HG03095 (cell line): ENCODE results near the gene SHLD2.
"Not testable (repeated sequence)": the region's sequence is repeated elsewhere in the genome, so short reads cannot be mapped to it uniquely, and the experiment has no call there.

Source experiments
- ATAC-seq: cut with Tn5 transposase; IDR thresholded peaks from one replicate; pipeline ENCODE4 v1.9.1; 2021; ENCODE audit warnings: moderate library complexity; ENCODE audit not compliant: unreplicated experiment

SHLD2 gene

DNA sequence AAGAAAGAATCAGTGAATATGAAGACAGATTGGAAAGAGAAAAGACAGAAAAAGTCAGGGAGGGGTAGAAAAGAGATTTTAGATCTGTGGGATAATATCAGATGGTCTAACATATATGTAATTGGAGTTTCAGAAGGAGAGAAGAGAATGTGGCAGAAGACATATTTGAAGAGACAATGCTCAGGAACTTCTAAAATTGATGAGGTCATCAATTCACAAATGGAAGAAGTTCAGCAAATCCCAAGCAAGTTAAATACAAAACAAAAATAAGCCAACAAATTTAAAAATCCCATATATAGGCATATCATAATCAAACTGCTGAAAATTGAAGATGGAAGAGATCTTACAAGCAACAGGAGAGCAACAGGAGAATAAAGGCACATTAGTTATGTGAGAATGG is 42.5 kb downstream of the SHLD2 start:
- not testable (repeated sequence) for ATAC-seq

DNA sequence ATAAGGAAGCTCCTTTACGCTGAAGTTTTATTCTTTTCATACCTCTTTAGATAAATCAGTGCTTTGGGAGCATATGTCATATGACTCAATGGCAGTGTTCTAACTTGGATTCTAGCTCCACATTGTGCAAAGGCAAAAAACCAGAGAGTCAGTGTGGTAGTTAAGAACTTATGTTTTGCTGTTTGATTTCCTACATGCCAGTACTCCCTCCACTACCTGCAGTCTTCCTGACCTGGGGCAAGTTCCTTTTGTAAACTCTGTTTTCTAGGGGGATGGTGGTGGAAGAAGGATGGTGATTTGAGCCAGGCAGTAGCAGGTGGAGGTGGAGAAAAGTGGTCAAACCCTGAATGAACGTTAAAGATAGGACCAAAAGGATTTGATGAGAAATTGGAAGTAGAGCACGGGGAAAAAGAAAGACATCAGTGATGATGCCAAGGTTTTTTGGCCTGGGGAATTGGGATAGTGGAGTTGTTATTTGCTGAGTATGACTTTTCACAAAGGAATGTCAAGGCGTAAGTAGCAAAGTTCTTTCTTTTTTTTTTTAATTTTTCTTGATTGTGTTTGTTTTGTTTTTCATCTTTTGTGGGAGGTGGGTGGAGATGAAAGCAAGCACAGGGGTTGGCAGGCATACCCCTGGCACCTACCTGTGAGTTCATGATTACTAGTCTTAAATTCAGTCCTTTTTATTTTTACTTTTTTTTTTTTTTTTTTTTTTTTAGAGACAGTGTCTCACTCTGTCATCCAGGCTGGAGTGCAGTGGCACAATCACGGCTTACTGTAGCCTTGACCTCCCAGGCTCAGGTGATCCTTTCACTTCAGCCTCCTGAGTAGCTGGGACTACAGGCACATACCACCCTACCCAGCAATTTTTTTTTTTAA is 47.5 kb downstream of the SHLD2 start:
- not testable (repeated sequence) for ATAC-seq

DNA sequence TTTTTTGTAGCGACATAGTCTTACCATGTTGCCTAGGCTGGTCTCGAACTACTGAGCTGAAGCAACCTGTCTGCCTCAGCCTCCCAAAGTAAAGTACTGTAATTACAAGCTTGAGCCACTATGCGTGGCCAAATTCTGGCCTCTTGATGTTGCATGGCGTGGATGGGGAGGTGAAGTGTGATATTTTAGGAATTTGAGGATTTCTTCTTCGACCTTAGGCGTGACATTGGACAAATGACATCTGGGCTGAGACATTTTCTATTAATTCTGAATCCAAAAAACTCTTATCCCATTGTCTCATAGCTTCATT is 48.1 kb downstream of the SHLD2 start:
- ATAC-seq: not testable (repeated sequence)

DNA sequence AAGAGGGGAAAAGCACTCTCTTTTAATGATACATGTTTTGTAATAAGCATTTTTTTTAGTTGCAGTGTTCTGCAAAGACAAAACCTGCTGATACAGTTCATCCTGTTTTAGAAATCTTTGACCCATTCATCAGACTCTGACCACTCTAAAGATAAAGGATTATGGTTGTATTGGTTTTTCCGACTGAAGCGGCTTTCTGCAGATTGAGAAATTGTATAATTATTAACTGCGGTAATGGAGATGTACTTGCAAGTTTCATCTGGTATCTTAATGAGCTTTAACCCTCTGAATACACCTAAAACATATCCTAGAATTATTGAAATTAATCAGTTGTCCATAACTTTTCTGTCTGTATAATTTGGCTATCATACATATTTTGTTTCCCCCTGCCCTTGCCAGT is 50.6 kb downstream of the SHLD2 start:
- not testable (repeated sequence) for ATAC-seq

DNA sequence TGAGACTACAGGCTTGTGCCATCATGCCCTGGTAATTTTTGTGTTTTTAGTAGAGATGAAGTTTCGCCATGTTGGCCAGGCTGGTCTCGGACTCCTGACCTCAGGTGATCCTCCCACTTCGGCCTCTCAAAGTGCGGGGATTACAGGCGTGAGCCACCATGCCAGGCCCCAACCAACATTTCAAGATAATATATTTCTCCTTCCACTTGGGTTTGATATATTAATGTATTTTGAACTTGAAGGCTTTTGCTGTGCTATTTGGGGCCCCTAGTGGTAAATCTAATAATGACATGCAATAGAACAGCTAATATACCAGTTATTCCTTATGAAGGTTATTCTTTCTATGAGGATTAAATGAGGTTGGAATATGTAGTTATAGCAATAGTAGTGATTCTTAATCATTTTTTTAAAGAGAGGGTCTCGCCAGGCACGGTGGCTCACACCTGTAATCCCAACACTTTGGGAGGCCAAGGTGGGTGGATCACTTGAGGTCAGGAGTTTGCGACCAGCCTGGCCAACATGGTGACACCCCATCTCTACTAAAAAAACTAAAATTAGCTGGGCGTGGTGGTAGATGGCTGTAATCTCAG is 54.1 kb downstream of the SHLD2 start:
- not testable (repeated sequence) for ATAC-seq

DNA sequence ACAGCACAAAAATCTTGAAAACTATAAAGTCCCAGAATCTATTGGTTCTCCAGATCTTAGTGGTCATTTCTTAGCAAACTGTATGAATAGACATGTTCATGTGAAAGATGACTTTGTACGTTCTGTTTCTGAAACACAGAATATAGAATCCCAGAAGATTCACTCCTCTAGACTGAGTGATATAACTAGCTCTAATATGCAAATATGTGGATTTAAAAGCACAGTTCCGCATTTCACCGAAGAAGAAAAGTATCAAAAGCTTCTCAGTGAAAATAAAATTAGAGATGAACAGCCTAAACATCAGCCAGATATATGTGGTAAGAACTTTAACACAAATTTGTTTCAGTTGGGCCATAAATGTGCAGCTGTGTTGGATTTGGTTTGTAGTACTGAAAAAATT is 56.5 kb downstream of the SHLD2 start:
- ATAC-seq: peak; percentile 61

DNA sequence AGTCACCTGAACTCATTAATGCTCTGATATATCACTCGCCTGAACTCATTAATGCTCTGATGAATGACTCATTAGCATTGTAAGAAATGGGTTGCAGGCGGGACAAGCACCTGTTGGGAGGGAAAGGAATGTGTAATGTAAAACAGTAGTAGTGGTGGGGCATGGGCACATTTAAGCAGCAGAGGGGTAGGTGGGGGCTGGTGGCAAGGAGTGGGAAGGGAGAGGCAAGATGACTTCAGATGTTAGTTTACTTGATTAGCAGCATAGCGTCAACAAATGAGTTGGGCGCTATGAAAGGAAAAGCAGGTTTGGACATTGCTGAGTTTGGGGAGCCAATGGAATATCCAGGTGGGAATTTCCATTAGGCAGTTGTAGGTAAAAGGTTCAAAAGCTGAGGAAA is 61.8 kb downstream of the SHLD2 start:
- not testable (repeated sequence) for ATAC-seq

DNA sequence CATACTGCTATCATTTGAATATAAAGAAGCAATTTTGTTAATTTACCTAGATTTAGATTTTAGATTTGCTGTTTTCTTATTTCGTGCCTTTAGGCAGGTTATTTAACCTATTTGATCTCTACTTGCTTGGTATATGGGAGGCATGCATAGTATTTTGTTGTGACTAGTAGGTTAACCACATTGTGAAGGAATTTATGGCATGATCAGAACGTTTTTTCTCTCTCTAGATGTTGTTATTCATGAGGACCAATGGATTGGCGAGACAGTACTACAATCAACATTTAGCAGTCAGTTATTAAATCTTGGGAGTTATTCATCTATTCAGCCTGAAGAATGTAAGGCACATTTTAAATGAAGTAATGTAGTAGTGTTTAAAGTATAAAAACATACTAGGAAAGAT is 62.8 kb downstream of the SHLD2 start:
- ATAC-seq: not testable (repeated sequence)

DNA sequence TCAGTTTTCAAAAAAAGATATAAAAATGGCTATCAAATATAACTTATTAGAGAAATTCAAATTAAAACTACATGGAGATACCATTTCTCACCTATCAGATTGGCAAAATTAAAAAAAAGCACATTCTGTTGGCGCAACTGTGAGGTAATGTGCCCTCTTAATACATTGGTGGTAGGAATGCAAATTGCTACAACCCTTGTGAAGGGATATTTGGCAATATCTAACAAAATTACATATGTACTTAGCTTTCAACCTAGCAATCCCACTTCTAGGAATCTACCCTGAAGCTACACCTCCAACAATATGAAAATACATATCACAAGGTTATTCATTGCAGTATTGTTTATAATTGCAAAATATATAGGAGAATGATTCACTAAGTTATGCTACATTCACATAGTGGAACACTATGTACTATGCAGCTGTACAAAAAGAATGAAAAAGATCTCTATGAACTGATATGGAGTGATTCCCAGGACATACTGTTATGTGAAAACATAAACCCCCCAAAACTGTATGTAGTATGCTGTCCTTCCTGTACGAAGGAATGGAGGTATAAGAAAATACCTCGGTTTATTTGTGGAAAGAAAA is 67.8 kb downstream of the SHLD2 start:
- ATAC-seq: not testable (repeated sequence)

DNA sequence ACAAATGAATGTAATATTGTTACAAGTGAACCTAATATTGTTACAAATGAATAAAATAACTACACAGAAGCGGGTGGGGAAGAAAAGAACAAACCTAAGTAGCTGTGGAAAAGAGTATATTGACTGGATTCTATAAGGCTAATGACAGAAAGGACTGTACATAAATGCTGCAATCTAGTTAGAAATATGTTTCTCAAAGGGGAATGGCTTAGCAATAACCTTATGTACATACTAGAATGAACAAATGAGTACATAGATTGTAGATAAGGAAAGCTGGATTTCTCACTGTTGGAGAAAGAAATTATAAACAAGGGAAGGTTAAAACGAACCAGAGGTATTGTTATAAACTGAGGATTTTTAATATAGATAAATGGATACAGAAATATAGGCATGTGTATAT is 68.4 kb downstream of the SHLD2 start:
- ATAC-seq: not testable (repeated sequence)

DNA sequence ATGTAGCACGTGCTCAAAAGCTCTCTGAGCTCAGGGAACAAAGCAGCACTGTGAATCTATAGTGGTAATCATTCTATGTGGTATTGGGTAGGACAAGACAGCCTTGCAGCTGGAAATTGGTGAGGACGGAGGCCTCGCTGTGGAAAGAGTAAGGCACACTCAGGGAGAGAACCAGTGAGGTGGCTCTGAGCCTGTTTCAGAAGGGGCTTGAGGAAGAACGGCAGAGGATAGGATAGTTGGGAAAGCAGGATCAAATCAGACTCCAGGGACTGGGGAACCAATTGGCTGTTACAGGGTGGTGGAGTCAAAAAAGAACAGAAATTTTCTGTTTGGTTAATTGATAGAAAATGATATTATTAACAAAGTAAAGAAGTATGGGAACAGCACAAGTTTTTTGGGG is 74.9 kb downstream of the SHLD2 start:
- ATAC-seq: not testable (repeated sequence)

DNA sequence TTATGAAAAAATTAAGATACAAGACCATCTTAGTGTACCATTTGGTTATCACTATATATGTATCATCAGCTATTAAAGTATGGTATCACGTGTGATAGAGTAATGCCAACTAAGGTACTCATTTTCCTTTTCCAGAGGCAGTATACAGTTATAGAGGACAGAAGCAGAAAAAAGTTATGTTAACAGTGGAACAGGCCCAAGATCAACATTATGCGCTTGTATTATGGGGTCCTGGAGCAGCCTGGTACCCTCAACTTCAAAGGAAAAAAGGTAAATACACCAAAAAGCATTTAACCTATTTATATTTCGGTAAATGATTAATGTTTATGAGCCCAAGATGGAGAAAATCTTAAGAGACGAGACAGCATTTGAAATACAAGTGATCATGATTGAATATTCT is 75.7 kb downstream of the SHLD2 start:
- not testable (repeated sequence) for ATAC-seq

DNA sequence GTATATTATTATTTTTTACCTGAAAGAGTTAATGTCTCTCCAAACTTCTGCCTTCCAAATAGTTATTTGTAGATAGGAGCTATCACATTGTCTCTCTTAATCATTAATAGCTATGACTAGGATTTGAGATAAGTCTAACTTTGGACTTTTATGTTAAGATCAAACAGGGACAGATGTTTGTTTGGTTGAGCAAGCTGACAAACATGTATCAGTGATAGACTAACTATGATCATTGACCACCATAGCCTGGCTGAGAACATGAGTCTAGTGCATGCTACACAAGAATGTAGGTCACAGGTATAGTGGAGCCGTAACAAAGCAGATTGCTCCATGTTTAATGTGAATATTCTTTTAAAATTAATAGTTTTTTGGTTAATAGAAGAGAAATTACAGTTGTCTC is 76.7 kb downstream of the SHLD2 start:
- not testable (repeated sequence) for ATAC-seq

DNA sequence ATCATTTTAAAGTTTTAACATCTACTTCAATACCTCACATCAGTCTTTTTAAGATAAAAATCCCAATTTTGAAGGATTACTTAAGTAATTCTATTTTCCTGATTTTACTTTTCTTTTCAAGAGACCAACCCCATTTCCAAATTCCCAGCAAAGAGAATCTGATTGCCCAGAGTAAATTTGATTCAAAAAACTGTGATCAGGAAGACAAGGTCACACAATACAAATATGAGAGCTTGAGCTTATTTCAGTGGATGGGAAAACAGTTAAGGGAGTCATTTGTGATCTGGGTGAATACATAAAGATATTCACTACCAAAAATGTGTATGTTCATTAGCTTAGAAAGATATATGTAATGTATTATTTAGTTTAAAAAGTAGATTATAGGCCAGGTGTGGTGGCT is 77.2 kb downstream of the SHLD2 start:
- not testable (repeated sequence) for ATAC-seq

DNA sequence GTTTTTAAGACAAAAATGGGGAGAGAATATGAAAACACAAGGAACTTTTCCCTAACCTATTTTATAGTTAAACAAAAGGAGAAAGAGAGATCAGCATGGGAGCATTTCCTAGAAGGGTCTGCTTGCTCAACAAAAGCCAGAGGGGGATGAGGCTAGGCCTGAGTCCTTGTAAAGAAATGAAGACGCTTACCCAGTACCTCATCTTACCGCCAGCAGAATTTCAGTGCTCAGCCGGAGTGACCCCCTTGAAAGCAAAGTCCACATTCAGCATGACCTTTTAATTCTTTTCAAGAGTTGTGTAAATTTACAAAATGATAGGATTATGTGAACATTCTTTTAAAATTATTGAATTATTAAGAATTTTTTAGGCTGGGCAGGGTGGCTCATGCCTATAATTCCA is 82.6 kb downstream of the SHLD2 start:
- not testable (repeated sequence) for ATAC-seq

DNA sequence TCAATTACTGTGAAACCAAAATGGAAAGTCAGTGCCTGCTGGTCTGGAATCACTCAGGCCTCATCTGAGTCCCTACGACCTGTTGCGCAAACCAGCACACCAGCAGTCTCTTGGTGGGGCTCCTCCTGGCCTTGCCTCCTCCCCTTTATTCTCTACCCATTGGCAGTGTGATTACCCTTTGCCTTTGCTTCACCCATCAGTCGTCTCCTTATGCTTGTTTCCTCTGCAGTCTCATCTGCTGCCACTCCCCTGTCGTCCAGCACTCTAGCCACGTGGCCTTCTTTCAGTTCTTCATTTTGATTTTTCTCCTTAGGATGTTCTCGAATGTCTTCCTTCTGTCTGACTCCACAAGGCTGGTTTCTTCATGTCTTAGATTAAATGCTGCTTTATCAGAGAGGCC is 89.4 kb downstream of the SHLD2 start:
- ATAC-seq: not testable (repeated sequence)

DNA sequence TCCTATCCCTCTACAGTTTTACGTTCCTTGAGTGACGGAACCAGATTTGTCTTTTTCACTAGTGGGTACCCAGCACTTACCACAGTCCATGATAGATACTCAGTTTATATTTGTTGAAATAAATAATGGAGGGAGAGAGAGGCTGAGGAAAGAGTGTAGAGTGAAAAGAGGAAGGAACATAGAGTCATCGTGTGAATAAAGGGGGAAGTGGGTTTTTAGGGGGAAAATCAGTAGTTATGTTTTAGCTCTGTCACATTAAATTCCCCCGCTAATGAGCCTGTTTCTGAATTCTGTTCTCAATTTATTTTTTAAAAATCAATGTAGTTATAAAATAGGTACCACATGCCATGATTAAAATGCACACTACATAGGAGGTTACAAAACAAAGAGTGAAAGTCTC is 91.0 kb downstream of the SHLD2 start:
- not testable (repeated sequence) for ATAC-seq

DNA sequence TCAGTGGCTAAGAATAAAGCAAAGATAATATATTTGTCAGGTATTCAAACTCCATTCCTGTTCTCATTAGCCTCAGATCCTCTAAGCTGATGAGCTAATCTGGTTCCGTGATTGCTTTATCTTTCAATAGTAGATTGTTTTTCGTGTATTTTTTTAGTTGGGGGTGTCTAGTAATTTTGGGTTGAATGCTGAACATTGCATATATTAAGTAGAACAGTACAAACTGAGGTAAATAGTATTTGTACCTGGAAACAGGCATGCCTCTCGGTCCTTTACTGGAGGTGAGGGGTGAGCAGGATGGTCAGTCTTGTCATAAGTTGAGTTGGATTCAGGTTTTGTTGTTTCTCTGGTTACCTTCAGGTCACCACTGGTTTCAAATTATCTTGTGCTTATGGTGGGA is 92.6 kb downstream of the SHLD2 start:
- ATAC-seq: not testable (repeated sequence)

DNA sequence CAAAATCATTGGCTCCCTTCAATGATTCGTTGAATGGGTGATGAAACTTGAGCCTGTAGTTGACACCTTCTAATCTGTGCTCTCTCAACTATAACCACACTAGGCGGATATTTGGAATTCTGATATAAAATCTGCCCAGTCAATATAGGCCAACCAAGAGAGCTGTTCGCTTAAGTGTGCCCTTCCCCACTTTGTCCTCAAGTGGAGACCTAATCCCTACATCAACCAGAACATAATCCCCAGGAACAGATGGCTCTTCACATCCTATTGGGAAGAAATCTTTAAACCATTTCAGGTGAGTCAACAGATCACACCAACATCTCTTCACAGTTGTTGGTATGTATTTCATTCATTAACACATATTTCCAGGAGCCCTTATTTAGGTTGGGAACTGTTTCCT is 96.8 kb downstream of the SHLD2 start:
- not testable (repeated sequence) for ATAC-seq

DNA sequence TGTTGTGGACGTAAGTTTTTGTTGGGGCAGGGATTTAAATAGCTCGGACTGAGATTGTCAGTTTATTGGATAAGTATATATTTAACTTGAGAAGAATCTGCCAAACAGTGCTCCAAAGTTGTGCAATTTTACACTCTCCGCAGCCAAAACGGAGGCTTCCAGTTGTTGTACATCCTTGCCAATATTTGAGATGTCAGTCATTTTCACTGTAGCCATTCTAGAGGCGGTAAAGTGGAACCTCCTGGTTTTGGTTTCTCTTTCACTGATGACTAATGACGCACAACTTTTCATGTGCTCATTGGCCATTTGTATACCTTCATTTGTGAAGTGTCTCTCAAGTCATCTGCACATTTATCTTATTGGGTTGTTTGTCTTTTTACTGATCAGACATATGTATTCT is 105.9 kb downstream of the SHLD2 start:
- peak; percentile 48 for ATAC-seq

DNA sequence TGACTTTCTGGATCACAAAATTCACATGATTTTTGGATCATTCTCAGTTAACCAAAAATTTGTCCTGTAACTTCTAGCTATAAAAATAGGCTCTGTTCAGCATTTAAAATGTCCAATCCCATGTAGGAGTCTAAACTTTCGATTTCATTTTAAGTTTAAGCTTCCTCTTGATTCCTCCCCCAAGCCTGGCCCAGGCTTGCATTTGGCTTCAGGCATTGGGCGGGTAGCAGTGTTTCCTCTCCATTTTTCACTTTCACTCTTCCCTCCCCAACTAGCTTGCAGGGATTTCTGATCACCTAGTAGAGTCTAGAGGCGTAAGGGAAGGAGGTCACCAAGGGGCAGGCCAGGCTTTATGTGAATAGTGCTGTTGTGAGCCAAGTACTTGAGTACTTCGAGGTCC is 109.8 kb downstream of the SHLD2 start:
- ATAC-seq: not testable (repeated sequence)

DNA sequence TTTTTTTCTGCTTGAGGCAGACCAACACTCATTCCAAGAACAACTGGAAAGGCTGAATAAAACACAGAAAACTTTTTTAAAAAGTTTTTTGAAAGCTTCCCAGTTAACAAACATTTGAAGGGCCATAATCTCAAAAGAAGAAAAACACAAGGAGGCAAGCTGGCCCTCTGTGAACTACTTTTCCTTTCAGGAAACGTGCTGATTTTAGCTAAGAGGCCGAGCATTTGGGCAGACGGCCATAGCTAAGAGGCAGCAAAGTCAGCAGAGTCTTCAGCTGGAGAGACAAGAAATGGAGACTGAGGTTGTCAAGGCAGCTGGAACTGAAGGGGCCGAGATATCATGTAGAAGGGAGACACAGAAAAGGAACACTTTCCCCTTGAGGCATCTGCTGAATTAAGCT is 111.9 kb downstream of the SHLD2 start:
- ATAC-seq: not testable (repeated sequence)
